Urinary bladder (tissue), 4 donors: ENCODE data around the gene CEMIP. TPM values are rescaled to one million over a fixed set of nuclear protein-coding genes. Genes with fewer than 3 reads are reported as not detected.

ENCODE experiments used
- DNase-seq: peaks from one replicate; pipeline ENCODE4 v3.0.0-alpha.2; 2015; ENCODE audit errors: extremely low spot score
- H3K27ac ChIP-seq: one replicate; pipeline ENCODE4 v1.5.1; 2013; ENCODE audit warnings: low read depth, mild to moderate bottlenecking, moderate library complexity
- H3K36me3 ChIP-seq: one replicate; pipeline ENCODE4 v1.6.1; 2013; ENCODE audit warnings: mild to moderate bottlenecking, moderate library complexity; ENCODE audit not compliant: insufficient read depth
- H3K4me1 ChIP-seq: one replicate; pipeline ENCODE4 v1.6.1; 2013; ENCODE audit warnings: mild to moderate bottlenecking, moderate library complexity; ENCODE audit not compliant: insufficient read depth
- H3K4me3 ChIP-seq: one replicate; pipeline ENCODE4 v1.5.1; 2013; ENCODE audit warnings: low read depth, low read length
- WGBS: extraction: QIAGEN DNeasy Blood & Tissue Kit; methylation state at CpG from one replicate; pipeline ENCODE4 v1.1.7; 2013; 5-methylcytosine and 5-hydroxymethylcytosine counted together
- polyA plus RNA-seq: library from polyadenylated mRNA; stranded (reverse); fragments of 200-250 nt; gene quantifications from one replicate; pipeline ENCODE4 v1.2.3, GENCODE V29; 2013
- total RNA-seq: library from RNA; depleted of rRNA; stranded (reverse); fragments of >200 nt; gene quantifications from one replicate; pipeline ENCODE4 v1.2.3, GENCODE V29; 2014
- donor health status: healthy with polysubstance abuse.
- donor health status: healthy.

Gene CEMIP
- total and polyA plus RNA-seq, 2 donors, result 0.25 to 1.3 TPM

GRCh38 chr15:80840182-80841130 lies 61.3 kb downstream of the CEMIP start:
- H3K36me3 ChIP-seq, result no peaks in the 10 kb centered on the region
- no peak for DNase-seq
- no peaks in the 10 kb centered on the region for H3K4me1 ChIP-seq
- 66% methylated on average over 22 of the region's 22 CpGs for WGBS
- no peak overlapping the region for H3K27ac ChIP-seq
- no peak overlapping the region for H3K4me3 ChIP-seq

DNA sequence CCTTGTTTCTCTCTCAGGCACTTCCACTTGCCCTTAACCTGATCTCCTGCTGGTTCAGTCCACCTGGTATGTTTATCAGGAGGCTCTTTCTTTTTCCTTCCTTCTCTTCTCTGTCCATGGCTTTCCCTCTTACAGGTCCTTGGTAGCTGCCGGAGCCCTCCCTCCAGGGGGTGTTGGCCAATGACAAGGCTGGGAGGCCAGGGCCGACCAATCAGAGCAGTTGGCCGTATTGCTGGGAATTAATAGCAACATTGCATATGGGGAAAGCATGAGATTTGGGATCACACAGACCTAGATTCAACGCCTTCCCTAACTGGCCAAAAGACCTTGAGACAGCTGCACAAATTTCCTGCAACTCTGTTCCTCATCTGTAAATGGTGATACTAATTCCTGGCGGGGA lies 62.4 kb downstream of the CEMIP start:
- Histone ChIP-seq H3K4me1 (no peaks in the 10 kb centered on the region), H3K36me3 (no peaks in the 10 kb centered on the region), H3K4me3 (no peak overlapping the region), H3K27ac (no peak overlapping the region)
- DNase-seq, result no peak
- 95% methylated on average over 5 of the region's 5 CpGs for WGBS

DNA sequence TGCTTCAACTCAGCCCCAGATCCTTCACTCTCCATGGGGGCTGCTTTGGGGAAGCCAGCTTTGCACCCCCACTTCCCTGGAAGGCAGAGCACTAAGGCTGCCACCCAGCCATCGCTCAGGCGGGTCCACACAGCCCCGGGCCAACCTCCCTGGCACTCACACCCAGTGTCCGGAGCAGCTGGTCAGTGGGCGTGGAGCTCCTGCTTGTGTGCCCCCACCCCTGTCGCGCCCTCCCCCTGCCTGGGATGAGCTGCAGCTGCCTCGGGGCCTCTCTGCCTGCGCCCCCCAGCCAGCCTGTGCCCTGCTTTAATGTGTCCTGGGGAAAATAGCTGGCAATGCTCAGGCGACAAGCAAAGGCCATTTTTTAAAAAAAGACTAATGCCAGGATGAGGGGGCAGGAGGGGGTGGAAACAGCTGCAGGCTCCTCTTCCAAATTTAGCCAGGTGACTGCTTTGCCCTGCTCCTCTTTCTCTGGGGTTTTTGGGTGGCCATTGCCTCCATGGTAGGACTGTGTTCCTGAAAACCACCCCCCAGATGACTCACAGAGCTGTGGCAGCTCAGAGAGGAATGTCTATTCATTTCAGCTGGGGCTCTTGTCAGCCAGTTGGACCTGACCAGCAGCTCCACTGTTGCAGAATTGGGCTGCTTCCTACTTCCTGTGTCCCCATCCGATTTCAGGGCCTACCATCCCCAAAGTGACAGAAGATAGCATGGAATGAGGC lies 65.0 kb downstream of the CEMIP start:
- no peak overlapping the region for H3K4me3 ChIP-seq
- no peaks in the 10 kb centered on the region for H3K36me3 ChIP-seq
- H3K27ac ChIP-seq, result no peak overlapping the region
- WGBS, result 75% methylated on average over 11 of the region's 11 CpGs
- DNase-seq, result no peak
- H3K4me1 ChIP-seq, result no peaks in the 10 kb centered on the region

DNA sequence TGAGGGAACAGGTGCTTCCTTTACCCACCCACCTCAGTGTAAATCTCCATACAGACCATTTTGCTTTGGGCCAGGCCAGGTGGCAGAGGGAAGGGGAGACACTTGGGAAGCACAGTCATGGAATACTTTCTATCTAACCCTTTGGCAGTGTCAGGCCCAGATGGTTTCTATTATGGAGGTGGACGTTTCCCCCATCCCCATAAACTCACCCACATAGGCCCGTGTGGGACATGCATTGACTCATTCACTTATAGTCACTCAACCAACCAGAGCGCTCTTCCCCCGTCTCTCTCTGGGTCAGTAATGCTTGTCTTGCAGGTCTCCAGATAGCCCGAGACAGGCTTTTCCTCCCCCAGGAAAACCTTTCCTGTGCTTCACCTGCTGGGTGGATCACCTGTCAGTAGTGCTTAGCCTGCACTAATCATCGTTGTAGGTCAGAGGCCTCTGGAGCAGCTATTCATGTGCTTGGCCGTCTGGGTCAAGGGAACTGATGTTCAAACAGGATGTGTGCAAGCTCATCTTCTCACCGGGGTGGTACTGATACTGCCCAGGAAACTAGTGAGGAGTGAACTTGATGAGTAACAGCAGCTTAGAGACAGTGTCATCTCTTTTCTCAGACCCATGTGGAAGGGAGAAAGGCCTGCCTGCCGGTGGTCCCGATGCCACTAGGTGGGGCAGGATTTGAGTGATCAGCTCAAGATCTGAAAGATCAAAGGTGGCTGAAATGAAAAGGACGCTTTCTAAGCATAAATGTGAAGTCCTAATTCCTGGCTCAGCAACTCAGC lies 67.1 kb downstream of the CEMIP start:
- H3K4me1 ChIP-seq, result no peaks in the 10 kb centered on the region
- no peak overlapping the region for H3K4me3 ChIP-seq
- no peak overlapping the region for H3K27ac ChIP-seq
- no peak for DNase-seq
- WGBS, result 67% methylated on average over 11 of the region's 11 CpGs
- no peaks in the 10 kb centered on the region for H3K36me3 ChIP-seq

DNA sequence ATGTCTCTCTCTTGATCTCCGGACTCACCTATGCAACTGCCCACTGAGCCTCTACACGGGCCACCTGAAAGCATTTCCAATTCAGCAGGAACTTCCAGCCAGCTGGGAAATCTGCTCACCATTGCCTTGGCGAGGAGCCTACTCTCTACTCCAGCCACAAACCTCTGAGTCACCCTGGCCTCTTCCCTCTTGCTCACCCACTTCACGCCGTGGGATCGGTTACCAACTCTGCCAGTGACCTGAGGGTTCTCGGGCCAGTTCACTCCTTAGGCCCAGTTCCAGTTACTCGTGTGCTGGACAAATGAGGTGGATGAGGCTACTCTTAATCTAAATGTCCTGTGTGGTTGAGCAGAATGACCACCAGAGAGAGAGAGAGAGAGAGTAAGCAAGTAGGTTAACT lies 70.1 kb downstream of the CEMIP start:
- H3K4me1 ChIP-seq, result no peaks in the 10 kb centered on the region
- H3K27ac ChIP-seq, result no peak overlapping the region
- no peak for DNase-seq
- no peaks in the 10 kb centered on the region for H3K36me3 ChIP-seq
- WGBS, result 68% methylated on average over 8 of the region's 8 CpGs
- no peak overlapping the region for H3K4me3 ChIP-seq

DNA sequence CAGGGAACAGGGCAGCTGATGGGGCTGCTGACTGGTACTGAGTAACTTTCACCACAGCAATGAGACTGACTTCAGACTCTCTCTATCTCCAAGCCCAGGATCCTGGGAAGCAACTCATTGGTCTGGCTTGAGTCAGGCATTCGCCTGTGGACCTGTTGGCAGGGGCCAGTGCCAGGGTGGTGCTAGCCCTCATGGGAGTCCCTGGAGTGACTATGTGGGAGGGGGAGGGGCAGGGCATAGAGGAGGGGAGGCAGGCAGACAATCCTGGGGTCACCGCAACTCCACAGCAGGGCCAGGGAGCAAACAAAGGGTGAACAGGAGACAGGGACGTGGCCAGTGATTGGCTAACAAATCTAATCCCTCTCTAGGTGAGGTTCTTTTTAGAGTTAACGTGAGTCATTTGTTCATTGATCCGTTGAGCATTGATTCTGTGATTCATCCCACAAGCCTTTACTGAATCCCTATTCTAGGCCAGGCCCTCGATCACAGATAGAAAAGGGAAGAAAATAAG lies 71.8 kb downstream of the CEMIP start:
- no peak for DNase-seq
- WGBS, result 93% methylated on average over 6 of the region's 6 CpGs
- no peak overlapping the region for H3K27ac ChIP-seq

DNA sequence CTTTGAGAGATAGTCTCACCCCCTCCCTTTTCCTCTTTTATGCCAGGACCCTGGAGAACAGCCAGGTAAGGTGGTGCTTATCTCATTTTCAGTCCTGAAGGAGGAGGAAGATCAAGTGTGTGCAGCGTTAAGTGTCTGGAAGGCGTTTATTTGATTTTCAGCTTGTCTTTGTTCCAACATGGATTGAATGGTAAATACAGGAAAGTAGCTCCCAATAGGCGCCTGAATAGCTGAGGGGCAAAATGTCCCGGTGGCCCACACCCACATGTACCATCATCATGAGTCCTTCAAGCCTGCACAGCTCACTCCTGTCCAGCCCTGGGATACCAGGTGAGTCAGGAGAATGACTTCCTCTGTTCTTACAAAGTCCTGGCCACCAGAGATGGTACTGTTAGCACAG lies 73.5 kb downstream of the CEMIP start:
- Histone ChIP-seq H3K4me3 (no peak overlapping the region), H3K27ac (no peak overlapping the region), H3K36me3 (no peaks in the 10 kb centered on the region), H3K4me1 (peaks cover 3% of the 10 kb centered on the region)
- 81% methylated on average over 4 of the region's 4 CpGs for WGBS
- DNase-seq, result no peak

More for the DNA sequence above, 71.8 kb downstream of the CEMIP start:
- H3K36me3 ChIP-seq, result no peaks in the 10 kb centered on the region
- H3K4me3 ChIP-seq, result no peak overlapping the region
- H3K4me1 ChIP-seq, result no peaks in the 10 kb centered on the region

DNA sequence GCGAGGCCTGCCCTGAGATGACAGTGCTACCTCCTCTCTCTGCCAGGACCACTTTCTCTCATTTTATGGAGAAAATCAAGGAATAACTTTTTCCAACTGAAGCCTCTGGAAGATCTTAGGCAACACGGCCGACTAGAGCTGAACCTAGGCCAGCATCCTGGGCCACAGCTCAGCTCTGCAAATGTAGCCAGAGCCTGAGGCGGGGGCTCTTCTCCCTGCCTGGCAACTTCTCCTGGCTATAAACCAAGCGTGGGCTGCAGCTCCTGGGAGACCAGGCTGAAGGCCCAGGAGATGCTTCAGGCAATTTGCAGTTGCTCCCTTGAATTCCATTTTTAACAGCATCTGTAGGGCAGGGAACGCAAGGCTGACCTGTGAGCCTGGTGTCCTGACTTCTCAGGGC lies 74.9 kb downstream of the CEMIP start:
- Histone ChIP-seq H3K4me3 (no peak overlapping the region), H3K36me3 (no peaks in the 10 kb centered on the region), H3K27ac (no peak overlapping the region), H3K4me1 (peaks cover 3% of the 10 kb centered on the region)
- no peak for DNase-seq
- WGBS, result 70% methylated on average over 6 of the region's 6 CpGs

DNA sequence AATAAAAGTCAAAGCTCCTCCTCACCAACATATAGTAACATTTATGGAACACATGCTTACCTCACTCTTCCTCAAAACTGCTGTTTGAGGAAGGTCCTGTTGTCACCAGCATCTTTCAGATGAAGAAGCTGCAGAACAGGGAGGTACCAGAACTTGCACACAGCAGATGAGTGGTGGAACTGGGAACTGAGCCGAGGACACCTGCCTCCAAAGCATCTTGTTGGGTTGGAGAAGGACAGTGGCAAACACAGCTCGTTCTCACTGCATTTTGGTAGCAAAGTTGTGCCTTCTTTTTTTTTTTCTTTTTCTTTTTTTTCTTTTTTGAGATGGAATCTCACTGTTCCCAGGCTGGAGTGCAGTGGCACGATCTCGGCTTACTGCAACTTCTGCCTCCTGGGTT lies 76.0 kb downstream of the CEMIP start:
- WGBS, result 95% methylated on average over 4 of the region's 4 CpGs
- peaks cover 3% of the 10 kb centered on the region for H3K4me1 ChIP-seq
- H3K4me3 ChIP-seq, result no peak overlapping the region
- DNase-seq, result no peak
- no peak overlapping the region for H3K27ac ChIP-seq
- no peaks in the 10 kb centered on the region for H3K36me3 ChIP-seq

GRCh38 chr15:80856400-80856799 lies 77.2 kb downstream of the CEMIP start:
- DNase-seq, result no peak
- Histone ChIP-seq H3K36me3 (no peaks in the 10 kb centered on the region), H3K4me3 (no peak overlapping the region), H3K4me1 (peaks cover 3% of the 10 kb centered on the region), H3K27ac (no peak overlapping the region)
- 67% methylated on average over 2 of the region's 2 CpGs for WGBS

DNA sequence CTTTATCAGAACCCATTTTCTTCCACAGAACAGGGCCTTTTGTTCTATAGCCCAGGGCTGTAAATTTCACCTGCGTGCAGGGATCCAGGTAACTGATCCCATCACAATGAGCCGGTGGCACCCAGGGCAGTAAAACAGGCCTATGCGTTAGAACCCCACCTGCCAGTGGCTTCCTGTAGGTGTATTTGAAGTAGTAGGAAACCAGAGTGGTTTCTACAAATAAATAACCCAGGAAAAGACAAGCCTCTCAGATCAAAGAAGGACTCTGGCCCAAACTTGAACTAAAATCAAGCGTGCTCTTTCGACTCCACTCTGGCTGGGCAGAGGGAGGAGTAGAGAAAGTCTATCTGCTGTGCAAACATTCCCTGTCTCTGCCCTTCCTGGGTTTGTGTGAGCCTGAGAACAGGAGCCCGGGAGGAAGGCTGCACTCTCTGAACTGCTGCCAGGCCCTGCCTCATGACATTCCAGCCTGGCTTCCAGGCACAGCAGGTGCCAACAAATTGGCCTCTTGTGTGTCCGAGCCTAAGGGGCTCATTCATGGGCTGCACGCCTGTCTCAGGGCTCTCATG lies 77.7 kb downstream of the CEMIP start:
- Histone ChIP-seq H3K27ac (no peak overlapping the region), H3K4me3 (no peak overlapping the region), H3K36me3 (no peaks in the 10 kb centered on the region), H3K4me1 (peaks cover 3% of the 10 kb centered on the region)
- 49% methylated on average over 8 of the region's 8 CpGs for WGBS
- DNase-seq, result no peak

- Histone ChIP-seq H3K27ac (no peak overlapping the region), H3K4me1 (peaks cover under 1% of the 10 kb centered on the region), H3K4me3 (no peak overlapping the region), H3K36me3 (no peaks in the 10 kb centered on the region)
- 51% methylated on average over 5 of the region's 5 CpGs for WGBS
- DNase-seq, result no peak
Observed at GRCh38 chr15:80861731-80862170, 82.6 kb downstream of the CEMIP start.

GRCh38 chr15:80864666-80865065 lies 85.5 kb downstream of the CEMIP start:
- Histone ChIP-seq H3K27ac (no peak overlapping the region), H3K4me1 (no peaks in the 10 kb centered on the region), H3K4me3 (no peak overlapping the region), H3K36me3 (no peaks in the 10 kb centered on the region)
- DNase-seq, result no peak
- 91% methylated on average over 4 of the region's 4 CpGs for WGBS
